Activated CD8-positive, alpha-beta memory T cell treated with anti-CD3 and anti-CD28 coated beads, Interleukin-2, amount 10 ng/mL, durations not matched to agents 7 days and 5 days (primary cell): Measurements from ENCODE around the gene CKB. TPM values are rescaled to one million over a fixed set of nuclear protein-coding genes. Genes with fewer than 3 reads are reported as not detected.
A peak's percentile ranks its signal among the peaks of the same experiment; 100 is the strongest.

ENCODE experiments used
- ATAC-seq: fragments of 150-1000 bp; cut with Tn5 transposase; one replicate; pipeline ENCODE4 v1.10.0; 2021; ENCODE audit warnings: moderate library complexity
- CTCF ChIA-PET: fragments of 350-600 bp; sonication (Branson Sonifier 250); formaldehyde crosslinking; loops from one replicate; lab custom pipeline; 2021; ENCODE audit warnings: antibody characterized with exemption; lab: Charles Lee
- DNase-seq: peaks from one replicate; pipeline ENCODE4 v3.0.0-alpha.2; 2020
- H3K27ac Mint-ChIP-seq: one replicate; pipeline ENCODE4 v1.8.0; 2021; ENCODE audit warnings: mild to moderate bottlenecking, mixed read lengths
- H3K27me3 Mint-ChIP-seq: one replicate; pipeline ENCODE4 v1.8.0; 2021; ENCODE audit warnings: mixed read lengths
- H3K36me3 Mint-ChIP-seq: one replicate; pipeline ENCODE4 v1.8.0; 2021; ENCODE audit warnings: mild to moderate bottlenecking, mixed read lengths
- H3K4me1 Mint-ChIP-seq: one replicate; pipeline ENCODE4 v1.8.0; 2021; ENCODE audit warnings: mixed read lengths
- H3K4me3 Mint-ChIP-seq: one replicate; pipeline ENCODE4 v1.8.0; 2021; ENCODE audit warnings: mild to moderate bottlenecking, moderate library complexity, mixed read lengths
- H3K9me3 Mint-ChIP-seq: one replicate; pipeline ENCODE4 v1.8.0; 2022; ENCODE audit warnings: low read depth, mixed read lengths
- total RNA-seq, 2 experiments: library from RNA; stranded (reverse); gene quantifications; one replicate each; pipeline ENCODE4 v1.2.3, GENCODE V29; 2021

Gene CKB
- total RNA-seq, 2 experiments from 2014 or later = 1.2 to 6.1 TPM

- ATAC-seq = no peak
- H3K27ac Mint-ChIP-seq = no peak overlapping the region
- H3K4me1 Mint-ChIP-seq = peaks cover 5% of the 10 kb centered on the region
- H3K4me3 Mint-ChIP-seq = no peak overlapping the region
- CTCF ChIA-PET = interaction anchor here (1.4 to 2.5 kb wide), 5 partner anchors 8 to 111 kb away, joined by 3 to 7 read pairs (median 5); no protein-coding TSS in a partner anchor
- H3K9me3 Mint-ChIP-seq = no peaks in the 10 kb centered on the region
- DNase-seq = no peak
- no peaks in the 10 kb centered on the region for H3K27me3 Mint-ChIP-seq
- peaks cover 28% of the 10 kb centered on the region for H3K36me3 Mint-ChIP-seq
These were observed 19.8 kb downstream of the CKB start for GRCh38 chr14:103502877-103503276.

GRCh38 chr14:103501921-103502669 is 20.5 kb downstream of the CKB start:
- ATAC-seq (no peak), DNase-seq (no peak)
- Mint-ChIP-seq H3K27me3 (no peaks in the 10 kb centered on the region), H3K27ac (no peak overlapping the region), H3K4me1 (peaks cover 5% of the 10 kb centered on the region), H3K36me3 (peaks cover 30% of the 10 kb centered on the region), H3K9me3 (no peaks in the 10 kb centered on the region), H3K4me3 (no peak overlapping the region)
- CTCF ChIA-PET = interaction anchor here (0.8 to 2.0 kb wide), 5 partner anchors 9 to 45 kb away, joined by 3 to 7 read pairs (median 5); no protein-coding TSS in a partner anchor

GRCh38 chr14:103501041-103501870 is 21.4 kb downstream of the CKB start:
- Mint-ChIP-seq H3K4me1 (peaks cover 5% of the 10 kb centered on the region), H3K27me3 (no peaks in the 10 kb centered on the region), H3K4me3 (no peak overlapping the region), H3K27ac (no peak overlapping the region), H3K36me3 (peaks cover 30% of the 10 kb centered on the region), H3K9me3 (no peaks in the 10 kb centered on the region)
- ATAC-seq (no peak), DNase-seq (no peak)
- CTCF ChIA-PET = interaction anchor here (0.8 to 1.8 kb wide), 5 partner anchors 10 to 46 kb away, joined by 3 to 9 read pairs (median 5); no protein-coding TSS in a partner anchor

DNA sequence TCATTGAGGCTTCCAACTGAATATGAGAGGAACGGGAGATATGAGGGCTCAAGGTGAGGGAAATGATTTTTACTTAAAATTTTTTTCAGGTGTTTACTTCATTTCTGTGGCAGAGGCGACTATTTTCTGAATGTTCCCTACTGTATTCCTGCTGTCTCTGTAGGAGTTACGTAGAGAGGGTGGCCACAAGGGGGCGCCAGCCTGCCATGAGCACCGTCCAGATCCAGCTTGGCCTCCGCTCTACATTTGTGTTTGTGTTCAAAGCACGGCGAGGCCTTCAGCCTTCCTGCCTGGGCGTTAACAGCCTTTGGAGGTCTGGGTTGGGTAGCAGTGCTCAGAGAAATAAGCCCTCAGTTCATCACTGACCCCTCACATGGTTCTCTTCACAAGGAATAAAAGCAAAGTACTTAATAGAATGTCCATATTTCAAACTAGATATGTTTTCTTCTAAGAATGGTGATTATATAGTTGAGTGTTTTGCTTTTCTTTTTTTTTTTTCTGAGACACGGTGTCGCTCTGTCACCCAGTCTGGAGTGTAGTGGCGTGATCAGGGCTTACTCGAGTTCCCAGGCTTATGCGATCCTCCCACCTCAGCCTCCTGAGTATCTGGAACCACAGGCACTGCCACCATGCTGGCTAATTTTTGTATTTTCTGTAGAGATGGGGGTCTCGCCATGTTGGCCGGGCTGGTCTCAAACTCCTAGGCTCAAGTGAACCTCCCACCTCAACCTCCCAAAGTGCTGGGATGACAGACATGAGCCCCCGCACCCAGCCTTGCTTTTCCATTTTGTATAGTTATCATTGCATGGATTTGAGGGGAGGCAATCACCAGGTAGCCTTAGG is 22.3 kb downstream of the CKB start:
- Mint-ChIP-seq H3K27ac (no peak overlapping the region), H3K27me3 (no peaks in the 10 kb centered on the region), H3K4me3 (no peak overlapping the region), H3K36me3 (peaks cover 32% of the 10 kb centered on the region), H3K4me1 (peaks cover 5% of the 10 kb centered on the region), H3K9me3 (no peaks in the 10 kb centered on the region)
- CTCF ChIA-PET = interaction anchor here (0.6 to 2.4 kb wide), 13 partner anchors 9 to 237 kb away, joined by 3 to 9 read pairs (median 4); no protein-coding TSS in a partner anchor
- DNase-seq (peak; percentile 84), ATAC-seq (peak; percentile 95)

DNA sequence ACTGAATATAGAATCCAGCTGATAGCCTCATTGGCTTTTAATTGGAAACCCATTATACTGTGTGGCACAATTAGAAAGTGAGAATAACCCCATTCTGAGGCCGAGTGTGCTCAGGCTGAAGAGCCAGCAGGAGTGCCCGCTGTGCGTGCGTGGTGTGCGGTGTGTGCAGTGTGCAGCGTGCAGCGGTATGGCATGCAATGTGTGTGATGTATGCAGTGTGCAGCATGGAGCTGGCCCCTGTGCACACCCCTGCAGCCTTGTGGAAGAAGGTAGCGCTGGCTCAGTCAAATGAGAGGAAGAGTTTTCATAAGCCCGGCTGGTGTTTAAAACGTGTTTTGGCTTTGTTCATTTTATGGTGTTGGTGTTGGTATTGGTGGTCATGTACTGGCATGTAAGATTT is 22.9 kb downstream of the CKB start:
- Mint-ChIP-seq H3K36me3 (peaks cover 26% of the 10 kb centered on the region), H3K4me3 (no peak overlapping the region), H3K27ac (no peak overlapping the region), H3K9me3 (no peaks in the 10 kb centered on the region), H3K27me3 (no peaks in the 10 kb centered on the region), H3K4me1 (peaks cover 5% of the 10 kb centered on the region)
- CTCF ChIA-PET = interaction anchor here (0.8 to 2.4 kb wide), 14 partner anchors 9 to 237 kb away, joined by 3 to 9 read pairs (median 3); no protein-coding TSS in a partner anchor
- DNase-seq = no peak
- peak; percentile 35 for ATAC-seq

- H3K9me3 Mint-ChIP-seq = no peaks in the 10 kb centered on the region
- H3K27me3 Mint-ChIP-seq = no peaks in the 10 kb centered on the region
- peaks cover 17% of the 10 kb centered on the region for H3K36me3 Mint-ChIP-seq
- H3K4me3 Mint-ChIP-seq = no peak overlapping the region
- no peak overlapping the region for H3K27ac Mint-ChIP-seq
- no peak for DNase-seq
- peaks cover 5% of the 10 kb centered on the region for H3K4me1 Mint-ChIP-seq
- ATAC-seq = no peak
- CTCF ChIA-PET = no interaction called here
These were observed 25.9 kb downstream of the CKB start for GRCh38 chr14:103496776-103497175.

DNA sequence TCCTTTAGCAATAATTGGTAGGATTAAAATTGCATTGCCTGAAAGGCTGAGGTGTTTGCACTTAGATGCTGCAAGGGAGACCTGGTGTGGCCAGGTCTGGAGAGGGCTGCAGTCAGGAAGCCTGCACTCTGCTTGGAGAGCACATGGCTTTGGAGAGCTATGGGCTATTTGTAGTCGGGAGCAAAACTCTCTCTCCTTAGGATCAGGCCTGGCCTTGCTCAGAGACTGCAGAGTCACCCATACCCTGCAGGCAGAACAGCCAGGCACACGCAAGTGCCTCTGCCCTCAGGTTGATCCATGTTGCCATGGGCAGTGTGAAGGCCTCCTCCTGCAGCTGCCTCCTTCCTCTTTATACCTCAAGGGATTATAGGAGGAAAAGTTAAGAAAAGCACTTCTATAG is 26.8 kb downstream of the CKB start:
- CTCF ChIA-PET = no interaction called here
- Mint-ChIP-seq H3K9me3 (no peaks in the 10 kb centered on the region), H3K27ac (no peak overlapping the region), H3K27me3 (no peaks in the 10 kb centered on the region), H3K4me1 (peaks cover 5% of the 10 kb centered on the region), H3K36me3 (peaks cover 24% of the 10 kb centered on the region), H3K4me3 (no peak overlapping the region)
- ATAC-seq = no peak
- no peak for DNase-seq

GRCh38 chr14:103492156-103492925 is 30.3 kb downstream of the CKB start:
- ATAC-seq (no peak), DNase-seq (no peak)
- peaks cover 25% of the 10 kb centered on the region for H3K36me3 Mint-ChIP-seq
- H3K9me3 Mint-ChIP-seq = no peaks in the 10 kb centered on the region
- H3K4me1 Mint-ChIP-seq = no peaks in the 10 kb centered on the region
- H3K27me3 Mint-ChIP-seq = no peaks in the 10 kb centered on the region
- H3K4me3 Mint-ChIP-seq = no peak overlapping the region
- CTCF ChIA-PET = interaction anchor here (0.6 to 1.3 kb wide), 2 partner anchors 27 to 72 kb away, joined by 3 to 5 read pairs; no protein-coding TSS in a partner anchor
- H3K27ac Mint-ChIP-seq = no peak overlapping the region

DNA sequence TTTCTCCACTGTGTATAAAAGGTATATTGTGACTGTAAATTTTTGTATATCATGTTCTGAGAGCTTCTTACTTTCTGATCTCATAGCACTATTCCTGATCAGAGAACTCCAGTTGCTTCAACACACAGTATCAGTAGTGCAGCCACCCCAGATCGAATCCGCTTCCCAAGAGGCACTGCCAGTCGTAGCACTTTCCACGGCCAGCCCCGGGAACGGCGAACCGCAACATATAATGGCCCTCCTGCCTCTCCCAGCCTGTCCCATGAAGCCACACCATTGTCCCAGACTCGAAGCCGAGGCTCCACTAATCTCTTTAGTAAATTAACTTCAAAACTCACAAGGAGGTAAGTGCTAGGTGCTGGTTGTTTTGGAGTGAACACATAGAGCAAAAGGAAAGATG is 30.9 kb downstream of the CKB start:
- Mint-ChIP-seq H3K4me1 (no peaks in the 10 kb centered on the region), H3K27me3 (no peaks in the 10 kb centered on the region), H3K27ac (peak overlapping the region; percentile 35), H3K4me3 (no peak overlapping the region), H3K9me3 (no peaks in the 10 kb centered on the region), H3K36me3 (peaks cover 25% of the 10 kb centered on the region)
- CTCF ChIA-PET = interaction anchor here (1.3 kb wide), 1 partner anchor 27 kb away, joined by 5 read pairs; no protein-coding TSS in a partner anchor
- DNase-seq (no peak), ATAC-seq (no peak)

- H3K4me1 Mint-ChIP-seq = no peaks in the 10 kb centered on the region
- ATAC-seq (no peak), DNase-seq (no peak)
- peaks cover 26% of the 10 kb centered on the region for H3K36me3 Mint-ChIP-seq
- no peaks in the 10 kb centered on the region for H3K9me3 Mint-ChIP-seq
- H3K27me3 Mint-ChIP-seq = no peaks in the 10 kb centered on the region
- no peak overlapping the region for H3K27ac Mint-ChIP-seq
- H3K4me3 Mint-ChIP-seq = no peak overlapping the region
- CTCF ChIA-PET = no interaction called here
These were observed 33.0 kb downstream of the CKB start for GRCh38 chr14:103489621-103490020.

- no peaks in the 10 kb centered on the region for H3K27me3 Mint-ChIP-seq
- H3K4me3 Mint-ChIP-seq = no peak overlapping the region
- no peaks in the 10 kb centered on the region for H3K4me1 Mint-ChIP-seq
- no peak for DNase-seq
- CTCF ChIA-PET = no interaction called here
- peaks cover 26% of the 10 kb centered on the region for H3K36me3 Mint-ChIP-seq
- no peak for ATAC-seq
- no peak overlapping the region for H3K27ac Mint-ChIP-seq
- H3K9me3 Mint-ChIP-seq = no peaks in the 10 kb centered on the region
These were observed 33.7 kb downstream of the CKB start for GRCh38 chr14:103488960-103489359.

- ATAC-seq (no peak), DNase-seq (no peak)
- CTCF ChIA-PET = interaction anchor here (1.2 kb wide), 1 partner anchor 97 kb away, joined by 5 read pairs; no protein-coding TSS in a partner anchor
- Mint-ChIP-seq H3K36me3 (peaks cover 28% of the 10 kb centered on the region), H3K4me3 (no peak overlapping the region), H3K4me1 (no peaks in the 10 kb centered on the region), H3K9me3 (no peaks in the 10 kb centered on the region), H3K27me3 (no peaks in the 10 kb centered on the region), H3K27ac (no peak overlapping the region)
These were observed 34.6 kb downstream of the CKB start for GRCh38 chr14:103488071-103488470.
